IPS-15b (cell line): ENCODE results near the gene SERPINA12.
"Not testable (repeated sequence)": the region's sequence is repeated elsewhere in the genome, so short reads cannot be mapped to it uniquely, and the experiment has no call there.

ENCODE experiments used
- H3K27me3 ChIP-seq: one replicate; pipeline ENCODE4 v1.6.1; 2013; ENCODE audit warnings: low read length; ENCODE audit not compliant: control insufficient read depth, insufficient read depth
- H3K36me3 ChIP-seq: one replicate; pipeline ENCODE4 v1.6.1; 2013; ENCODE audit warnings: low read length; ENCODE audit not compliant: control insufficient read depth, insufficient read depth
- H3K4me1 ChIP-seq: one replicate; pipeline ENCODE4 v1.6.1; 2013; ENCODE audit warnings: mild to moderate bottlenecking, low read length; ENCODE audit not compliant: control insufficient read depth, insufficient read depth
- H3K4me3 ChIP-seq: one replicate; pipeline ENCODE4 v1.5.1; 2013; ENCODE audit warnings: low read depth, low read length
- H3K9ac ChIP-seq: one replicate; pipeline ENCODE4 v1.6.1; 2013; ENCODE audit warnings: low read depth, mild to moderate bottlenecking, low read length
- H3K9me3 ChIP-seq: one replicate; pipeline ENCODE4 v1.6.1; 2013; ENCODE audit warnings: mild to moderate bottlenecking, low read length; ENCODE audit not compliant: control insufficient read depth, insufficient read depth

The SERPINA12 gene

GRCh38 chr14:94524093-94524492 is 14.8 kb upstream of the SERPINA12 start:
- no peaks in the 10 kb centered on the region for H3K27me3 ChIP-seq
- no peaks in the 10 kb centered on the region for H3K36me3 ChIP-seq
- H3K4me1 ChIP-seq = no peaks in the 10 kb centered on the region
- H3K9me3 ChIP-seq = no peaks in the 10 kb centered on the region
- no peak overlapping the region for H3K9ac ChIP-seq
- no peak overlapping the region for H3K4me3 ChIP-seq

GRCh38 chr14:94523265-94523664 is 14.0 kb upstream of the SERPINA12 start:
- Histone ChIP-seq H3K4me1 (no peaks in the 10 kb centered on the region), H3K36me3 (no peaks in the 10 kb centered on the region), H3K4me3 (no peak overlapping the region), H3K27me3 (no peaks in the 10 kb centered on the region), H3K9ac (no peak overlapping the region), H3K9me3 (no peaks in the 10 kb centered on the region)

- no peaks in the 10 kb centered on the region for H3K4me1 ChIP-seq
- H3K27me3 ChIP-seq = no peaks in the 10 kb centered on the region
- H3K9ac ChIP-seq = no peak overlapping the region
- H3K36me3 ChIP-seq = no peaks in the 10 kb centered on the region
- H3K9me3 ChIP-seq = no peaks in the 10 kb centered on the region
- no peak overlapping the region for H3K4me3 ChIP-seq
Measured at GRCh38 chr14:94522115-94522724, 13.0 kb upstream of the SERPINA12 start.

- H3K36me3 ChIP-seq = no peaks in the 10 kb centered on the region
- no peak overlapping the region for H3K4me3 ChIP-seq
- no peaks in the 10 kb centered on the region for H3K4me1 ChIP-seq
- no peaks in the 10 kb centered on the region for H3K27me3 ChIP-seq
- H3K9me3 ChIP-seq = no peaks in the 10 kb centered on the region
- H3K9ac ChIP-seq = no peak overlapping the region
Measured at GRCh38 chr14:94521375-94522114, 12.3 kb upstream of the SERPINA12 start.

- H3K9ac ChIP-seq = no peak overlapping the region
- no peaks in the 10 kb centered on the region for H3K9me3 ChIP-seq
- H3K27me3 ChIP-seq = no peaks in the 10 kb centered on the region
- no peaks in the 10 kb centered on the region for H3K4me1 ChIP-seq
- H3K4me3 ChIP-seq = no peak overlapping the region
- no peaks in the 10 kb centered on the region for H3K36me3 ChIP-seq
Measured at GRCh38 chr14:94517641-94518257, 8.5 kb upstream of the SERPINA12 start.

GRCh38 chr14:94517248-94517640 is 8.0 kb upstream of the SERPINA12 start:
- Histone ChIP-seq H3K4me3 (no peak overlapping the region), H3K27me3 (no peaks in the 10 kb centered on the region), H3K9ac (no peak overlapping the region), H3K4me1 (no peaks in the 10 kb centered on the region), H3K9me3 (no peaks in the 10 kb centered on the region), H3K36me3 (no peaks in the 10 kb centered on the region)

GRCh38 chr14:94515856-94516255 is 6.6 kb upstream of the SERPINA12 start:
- H3K4me3 ChIP-seq = no peak overlapping the region
- no peaks in the 10 kb centered on the region for H3K9me3 ChIP-seq
- H3K4me1 ChIP-seq = no peaks in the 10 kb centered on the region
- H3K27me3 ChIP-seq = no peaks in the 10 kb centered on the region
- H3K36me3 ChIP-seq = no peaks in the 10 kb centered on the region
- H3K9ac ChIP-seq = no peak overlapping the region

GRCh38 chr14:94515426-94515825 is 6.2 kb upstream of the SERPINA12 start:
- H3K27me3 ChIP-seq = no peaks in the 10 kb centered on the region
- no peak overlapping the region for H3K9ac ChIP-seq
- H3K4me3 ChIP-seq = no peak overlapping the region
- no peaks in the 10 kb centered on the region for H3K9me3 ChIP-seq
- H3K36me3 ChIP-seq = no peaks in the 10 kb centered on the region
- no peaks in the 10 kb centered on the region for H3K4me1 ChIP-seq

- no peak overlapping the region for H3K4me3 ChIP-seq
- H3K4me1 ChIP-seq = no peaks in the 10 kb centered on the region
- no peaks in the 10 kb centered on the region for H3K36me3 ChIP-seq
- H3K9ac ChIP-seq = no peak overlapping the region
- no peaks in the 10 kb centered on the region for H3K27me3 ChIP-seq
- H3K9me3 ChIP-seq = no peaks in the 10 kb centered on the region
Measured at GRCh38 chr14:94514351-94514750, 5.1 kb upstream of the SERPINA12 start.

GRCh38 chr14:94510481-94510880 is 1.2 kb upstream of the SERPINA12 start:
- not testable (repeated sequence) for H3K36me3 ChIP-seq, H3K4me3 ChIP-seq, H3K9me3 ChIP-seq, H3K4me1 ChIP-seq, H3K9ac ChIP-seq, H3K27me3 ChIP-seq

GRCh38 chr14:94505641-94506040 is 3.6 kb downstream of the SERPINA12 start:
- H3K4me1 ChIP-seq = no peaks in the 10 kb centered on the region
- no peaks in the 10 kb centered on the region for H3K27me3 ChIP-seq
- no peak overlapping the region for H3K4me3 ChIP-seq
- no peaks in the 10 kb centered on the region for H3K36me3 ChIP-seq
- H3K9me3 ChIP-seq = no peaks in the 10 kb centered on the region
- H3K9ac ChIP-seq = no peak overlapping the region

GRCh38 chr14:94505206-94505605 is 4.1 kb downstream of the SERPINA12 start:
- H3K27me3 ChIP-seq = no peaks in the 10 kb centered on the region
- no peaks in the 10 kb centered on the region for H3K9me3 ChIP-seq
- no peak overlapping the region for H3K9ac ChIP-seq
- H3K4me3 ChIP-seq = no peak overlapping the region
- no peaks in the 10 kb centered on the region for H3K36me3 ChIP-seq
- no peaks in the 10 kb centered on the region for H3K4me1 ChIP-seq
